GM19025 (cell line): Measurements from ENCODE around the gene TMIE.

Experiments used
- ATAC-seq: cut with Tn5 transposase; IDR thresholded peaks from one replicate; pipeline ENCODE4 v1.9.1; 2021; ENCODE audit warnings: mild to moderate bottlenecking, low read depth, moderate library complexity; ENCODE audit not compliant: unreplicated experiment

The TMIE gene

GRCh38 chr3:46701181-46701939 lies at the start of gene TMIE:
Gene TMIE, plus strand, starts transcription at chr3:46701392. Its CDS starts 96 bp downstream, at chr3:46701488.
- no peak for ATAC-seq

GRCh38 chr3:46655271-46655670 lies 45.9 kb upstream of the TMIE start:
- no peak for ATAC-seq

GRCh38 chr3:46656778-46657556 lies 44.2 kb upstream of the TMIE start:
- ATAC-seq = no peak

- ATAC-seq = no peak
Observed at GRCh38 chr3:46659285-46659684, 41.9 kb upstream of the TMIE start.

- ATAC-seq = no peak
Observed at GRCh38 chr3:46660003-46660402, 41.2 kb upstream of the TMIE start.

- no peak for ATAC-seq
Observed at GRCh38 chr3:46660543-46661523, 40.4 kb upstream of the TMIE start.

- ATAC-seq = no peak
Observed at GRCh38 chr3:46661776-46662766, 39.1 kb upstream of the TMIE start.

- no peak for ATAC-seq
Observed at GRCh38 chr3:46662771-46663551, 38.2 kb upstream of the TMIE start.

- no peak for ATAC-seq
Observed at GRCh38 chr3:46663591-46664135, 37.5 kb upstream of the TMIE start.

- no peak for ATAC-seq
Observed at GRCh38 chr3:46664188-46664970, 36.8 kb upstream of the TMIE start.

- no peak for ATAC-seq
Observed at GRCh38 chr3:46664971-46665762, 36.0 kb upstream of the TMIE start.

GRCh38 chr3:46665763-46666452 lies 35.3 kb upstream of the TMIE start:
- no peak for ATAC-seq

- no peak for ATAC-seq
Observed at GRCh38 chr3:46666453-46666845, 34.7 kb upstream of the TMIE start.

GRCh38 chr3:46667061-46667621 lies 34.1 kb upstream of the TMIE start:
- no peak for ATAC-seq

- no peak for ATAC-seq
Observed at GRCh38 chr3:46667657-46668056, 33.5 kb upstream of the TMIE start.

- no peak for ATAC-seq
Observed at GRCh38 chr3:46668116-46668515, 33.1 kb upstream of the TMIE start.
